Activated T-helper 9 cell treated with anti-CD3 and anti-CD28 coated beads, Interleukin-2, amount 50 U/mL, for 16 hours (primary cell): ENCODE data around the gene OR10AD1.

Experiments used
- DNase-seq: peaks from one replicate; pipeline ENCODE4 v3.0.0-alpha.2; 2020; ENCODE audit warnings: low read depth

Gene OR10AD1

DNA sequence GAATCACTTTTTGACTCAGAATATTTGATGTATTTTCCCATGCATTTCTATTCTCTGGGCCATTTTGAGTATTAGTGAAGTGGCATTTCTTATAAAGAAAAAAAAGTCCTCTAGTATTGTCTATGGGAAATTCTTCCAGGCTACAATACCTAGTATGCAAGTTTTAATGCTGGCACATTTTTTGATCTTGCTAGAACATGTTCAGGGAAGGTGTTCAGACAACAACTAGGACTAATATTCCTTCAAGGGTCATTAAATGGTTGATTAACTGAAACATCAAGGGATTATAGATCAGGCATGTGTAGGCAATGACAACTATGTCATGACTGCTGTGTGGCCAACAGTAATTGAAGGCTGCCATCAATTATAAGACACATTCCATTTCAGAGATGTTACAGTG, 12.0 kb downstream of the OR10AD1 start:
- DNase-seq: no peak

DNA sequence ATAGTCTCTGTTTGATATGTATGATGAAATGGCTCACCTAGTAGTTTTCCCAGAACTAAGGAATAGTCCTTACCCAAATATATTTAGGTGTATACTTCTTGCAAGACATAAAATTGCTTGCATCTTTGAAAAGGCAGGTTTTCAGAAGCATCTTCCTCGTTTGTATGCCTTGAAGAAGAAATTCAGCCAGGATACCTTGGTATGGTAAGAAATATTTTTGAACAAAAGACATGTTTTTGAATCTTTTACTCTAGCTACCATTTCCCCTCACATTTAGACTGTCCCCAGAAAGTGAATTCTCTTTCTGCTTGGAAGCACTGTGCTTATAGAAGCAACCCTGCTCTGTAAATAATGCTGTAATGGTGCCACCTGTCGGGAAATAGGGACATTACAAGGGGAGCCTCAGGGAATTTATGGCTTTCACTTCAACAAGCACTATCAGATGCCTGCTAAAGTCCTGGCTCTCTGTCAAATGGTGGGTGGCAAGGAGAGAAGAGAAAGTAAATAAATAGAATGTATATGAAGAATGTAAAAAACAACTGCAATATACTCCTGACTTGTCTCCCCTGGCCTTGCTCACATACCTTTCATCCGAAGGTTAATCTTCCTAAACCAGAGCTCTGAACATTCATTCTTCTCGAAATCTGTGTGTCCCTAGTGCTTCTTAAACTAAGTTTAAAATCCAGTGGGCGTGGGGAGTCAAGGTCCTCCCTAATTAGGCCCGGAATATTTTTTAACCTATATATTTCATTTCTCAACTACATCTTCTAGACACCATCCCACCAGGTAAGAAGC, 13.6 kb downstream of the OR10AD1 start:
- DNase-seq: peak; percentile 47

DNA sequence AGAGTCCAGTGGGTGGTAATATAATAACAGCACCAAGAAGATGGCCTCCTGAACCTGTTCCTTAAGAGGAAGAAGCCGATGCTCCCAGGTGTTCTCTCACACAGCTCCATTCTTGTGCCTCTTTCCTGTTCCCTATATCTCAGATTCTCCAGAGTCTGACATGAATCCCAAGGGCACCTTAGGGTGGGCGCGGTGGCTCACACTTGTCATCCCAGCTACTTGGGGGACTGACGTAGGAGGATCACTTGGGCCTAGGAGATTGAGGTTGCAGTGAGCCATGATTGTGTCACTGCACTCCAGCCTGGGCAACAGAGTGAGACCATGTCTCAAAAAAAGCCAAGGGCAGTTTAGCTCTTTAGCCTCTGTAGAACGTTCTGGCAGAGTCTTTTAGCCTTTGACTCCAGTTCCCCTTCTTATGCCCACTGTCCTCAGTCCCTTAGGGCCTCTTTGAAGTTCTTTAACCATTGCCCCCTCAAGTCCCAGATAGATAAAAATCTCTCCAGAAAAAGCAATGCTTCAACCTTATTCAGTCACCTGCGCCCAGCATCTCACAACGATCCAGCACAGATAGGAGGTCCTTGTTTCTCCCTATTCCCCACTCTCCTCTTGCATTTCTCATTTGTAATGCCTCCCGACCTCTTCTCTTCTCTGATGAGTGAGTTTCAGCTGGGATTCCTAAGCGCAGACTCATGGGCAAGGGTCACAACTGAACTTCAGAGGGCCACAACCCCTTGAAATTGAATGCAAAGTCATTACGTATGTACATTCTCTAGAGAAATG, 15.0 kb downstream of the OR10AD1 start:
- no peak for DNase-seq

DNA sequence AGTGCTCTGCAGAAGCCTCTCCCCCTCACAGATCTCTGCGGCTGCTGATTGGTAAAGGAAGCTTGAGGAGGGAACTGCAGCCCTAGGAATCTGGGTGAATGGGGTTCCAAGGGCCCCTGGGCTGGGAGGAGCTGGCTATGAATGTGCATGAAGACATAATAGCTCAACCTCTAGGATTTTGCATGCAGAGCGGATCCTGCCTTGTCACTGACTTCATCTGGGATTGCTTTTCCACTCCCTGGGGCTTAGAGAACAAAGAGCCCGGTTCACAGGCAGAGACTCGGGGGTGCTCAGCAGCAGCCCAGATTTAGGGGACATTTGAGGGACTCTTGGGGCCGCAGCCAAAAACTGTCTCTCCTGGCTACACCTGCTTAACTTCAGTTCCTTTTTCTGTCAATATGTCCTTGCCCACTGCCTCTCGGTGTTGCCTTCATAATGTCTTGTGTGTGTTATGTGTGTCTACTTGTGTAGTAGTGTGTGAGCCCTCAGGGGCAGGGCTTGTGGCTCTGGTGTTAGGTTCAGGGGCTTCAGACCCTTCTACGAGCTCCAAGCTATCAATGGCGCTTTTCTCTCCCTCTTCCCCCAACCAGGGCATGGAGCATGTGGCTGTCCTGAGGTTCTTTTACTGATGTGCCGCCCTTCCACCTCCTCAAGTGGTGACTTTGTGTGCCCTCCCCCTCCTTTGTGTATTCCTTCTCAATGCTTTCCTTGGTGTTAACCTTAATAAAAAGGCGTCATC, 17.7 kb downstream of the OR10AD1 start:
- DNase-seq: no peak

DNA sequence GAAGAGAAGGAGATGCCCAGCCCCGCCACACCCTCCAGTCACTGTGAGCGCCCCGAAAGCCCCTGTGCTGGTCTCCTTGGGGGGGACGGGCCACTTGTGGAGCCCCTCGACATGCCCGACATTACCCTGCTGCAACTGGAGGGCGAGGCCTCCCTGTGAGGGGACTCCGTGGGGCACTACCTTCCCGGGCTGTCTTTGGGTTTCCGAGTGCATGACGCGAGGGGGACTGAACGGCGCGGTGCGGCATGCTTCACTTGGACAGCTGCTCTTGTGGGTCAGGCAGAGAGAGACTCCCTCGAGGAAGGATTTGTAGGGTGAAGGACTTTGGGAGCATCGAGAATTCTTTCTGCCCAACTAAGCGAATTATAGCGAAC, 18.6 kb downstream of the OR10AD1 start:
- DNase-seq: no peak

DNA sequence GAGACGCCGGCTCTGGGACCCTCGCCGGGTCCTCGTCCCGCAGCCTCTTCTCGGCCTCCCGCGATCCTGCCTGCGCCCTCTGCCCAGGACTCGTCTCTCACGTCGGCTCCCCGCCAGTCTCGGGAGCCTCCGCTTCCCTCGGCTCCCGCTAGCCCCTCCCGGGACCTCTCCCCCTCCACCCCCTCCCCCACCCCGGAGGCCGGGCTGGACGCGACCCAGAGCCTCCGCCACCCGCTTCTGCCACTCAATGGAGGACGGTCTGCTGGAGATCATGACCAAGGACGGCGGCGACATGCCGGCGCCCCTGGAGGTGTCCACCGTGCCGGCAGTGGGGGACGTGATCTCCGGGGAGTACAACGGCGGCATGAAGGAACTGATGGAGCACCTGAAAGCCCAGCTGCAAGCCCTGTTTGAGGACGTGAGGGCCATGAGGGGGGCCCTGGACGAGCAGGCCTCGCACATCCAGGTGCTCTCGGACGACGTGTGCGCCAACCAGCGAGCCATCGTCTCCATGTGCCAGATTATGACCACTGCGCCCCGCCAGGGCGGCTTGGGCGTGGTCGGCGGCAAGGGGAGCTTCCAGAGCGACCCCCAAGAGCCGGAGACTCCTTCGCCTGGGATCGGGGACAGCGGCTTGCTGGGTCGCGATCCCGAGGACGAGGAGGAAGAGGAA, 19.1 kb downstream of the OR10AD1 start:
- DNase-seq: peak; percentile 14

DNA sequence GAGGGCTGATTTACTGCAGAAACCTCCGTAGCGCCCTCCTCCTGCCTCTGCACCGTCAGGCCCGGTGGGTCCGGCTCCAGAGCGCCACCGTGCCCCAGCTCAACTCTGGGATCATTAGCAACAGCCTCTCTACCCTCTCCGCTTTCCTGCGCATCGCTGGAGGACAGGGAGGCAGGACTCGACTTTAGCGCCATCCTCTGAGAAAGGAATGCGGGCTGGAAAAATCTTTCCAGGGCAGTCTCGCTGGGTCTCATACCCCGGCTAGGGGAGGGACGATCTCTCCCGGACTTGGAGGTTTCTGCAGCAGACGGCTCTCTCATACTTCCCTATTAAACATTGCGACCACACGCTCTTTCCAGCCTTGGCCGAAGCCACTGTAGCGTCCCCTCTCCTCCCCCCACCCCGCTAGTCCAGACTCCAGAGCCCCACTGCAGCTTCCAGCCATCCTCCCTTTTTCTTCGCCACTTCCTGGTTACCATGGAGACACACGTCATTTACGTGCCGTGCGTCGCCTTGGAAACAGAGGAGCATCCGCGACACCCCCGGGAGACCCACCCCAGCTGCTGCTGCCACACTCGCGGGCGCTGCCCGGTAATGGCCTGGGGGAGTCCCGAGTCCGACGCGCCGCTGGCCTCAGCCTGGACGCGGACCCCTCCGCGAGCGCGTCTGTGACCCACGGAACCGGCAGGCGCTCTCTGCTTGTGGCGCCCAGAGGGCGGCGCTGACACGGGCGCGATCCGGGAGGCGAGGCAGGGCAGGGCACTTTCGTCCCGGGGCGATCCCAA, 19.8 kb downstream of the OR10AD1 start, which contains the start of gene CCDC184:
TSS of gene CCDC184 (plus strand) at position 554 of the 785 bp plus-strand sequence. CDS start 479 bp downstream, outside the sequence.
- peak; percentile 59 for DNase-seq

DNA sequence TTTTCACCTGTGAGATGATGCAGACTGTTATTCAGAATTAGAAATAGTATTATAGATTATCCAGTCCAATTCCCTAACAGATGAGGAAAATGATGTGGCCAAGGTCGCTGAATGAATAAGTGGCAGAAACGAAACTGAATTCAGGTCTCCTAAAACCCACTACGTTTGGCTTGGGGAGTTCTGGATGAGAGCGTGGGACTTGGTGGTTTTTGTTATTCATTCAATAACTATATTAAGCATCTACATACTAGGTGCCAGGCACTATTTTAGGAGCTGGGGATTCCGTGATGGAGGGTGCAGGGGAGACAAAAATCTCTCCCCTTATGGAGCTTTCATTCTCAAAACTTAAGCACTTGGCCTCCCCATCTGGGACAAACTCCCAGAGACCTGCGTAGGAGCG, 20.5 kb downstream of the OR10AD1 start:
- DNase-seq: no peak

DNA sequence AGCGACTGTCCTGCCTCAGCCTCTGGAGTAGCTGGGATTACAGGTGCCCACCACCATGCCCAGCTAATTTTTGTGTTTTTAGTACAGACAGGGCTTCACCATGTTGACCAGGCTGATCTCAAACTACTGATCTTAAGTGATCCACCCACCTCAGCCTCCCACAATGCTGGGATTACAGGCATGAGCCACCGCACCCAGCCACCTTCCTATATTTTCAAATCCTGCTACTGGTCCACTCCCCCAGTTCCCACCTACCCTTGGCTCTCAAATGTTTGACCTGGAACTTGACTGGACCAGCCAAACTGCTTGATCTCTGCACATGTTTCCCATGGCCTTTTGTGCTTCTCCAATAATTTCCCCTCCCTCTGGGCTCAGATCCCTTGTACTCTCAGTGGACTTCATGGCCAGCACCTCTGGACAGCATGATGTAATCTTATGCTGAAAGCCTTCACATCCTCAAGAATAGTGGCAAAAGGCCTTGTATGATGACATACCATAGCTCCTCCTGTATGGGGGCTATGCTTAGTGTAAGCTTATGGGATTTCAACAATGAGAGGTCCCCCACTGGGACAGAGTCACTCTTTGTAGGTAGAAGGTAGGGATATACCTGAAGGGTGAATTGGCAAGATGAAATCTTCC, 22.1 kb downstream of the OR10AD1 start:
- DNase-seq: no peak

DNA sequence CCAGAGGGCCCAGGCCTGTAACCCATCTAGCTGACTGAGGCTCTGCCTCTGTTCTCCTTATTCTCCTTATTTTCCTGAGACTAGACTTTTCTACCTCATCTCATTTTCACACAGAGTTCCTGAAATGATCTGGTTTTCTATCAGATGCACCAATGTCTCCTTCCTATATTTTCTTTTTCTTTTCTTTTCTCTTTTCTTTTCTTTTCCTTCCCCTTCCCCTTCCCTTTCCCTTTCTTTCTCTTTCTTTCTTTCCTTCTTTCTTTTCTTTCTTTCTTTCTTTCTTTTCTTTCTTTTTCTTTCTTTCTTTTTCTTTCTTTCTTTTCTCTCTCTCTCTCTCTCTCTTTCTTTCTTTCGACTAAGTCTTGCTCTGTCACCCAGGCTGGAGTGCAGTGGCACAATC, 22.7 kb downstream of the OR10AD1 start:
- no peak for DNase-seq

DNA sequence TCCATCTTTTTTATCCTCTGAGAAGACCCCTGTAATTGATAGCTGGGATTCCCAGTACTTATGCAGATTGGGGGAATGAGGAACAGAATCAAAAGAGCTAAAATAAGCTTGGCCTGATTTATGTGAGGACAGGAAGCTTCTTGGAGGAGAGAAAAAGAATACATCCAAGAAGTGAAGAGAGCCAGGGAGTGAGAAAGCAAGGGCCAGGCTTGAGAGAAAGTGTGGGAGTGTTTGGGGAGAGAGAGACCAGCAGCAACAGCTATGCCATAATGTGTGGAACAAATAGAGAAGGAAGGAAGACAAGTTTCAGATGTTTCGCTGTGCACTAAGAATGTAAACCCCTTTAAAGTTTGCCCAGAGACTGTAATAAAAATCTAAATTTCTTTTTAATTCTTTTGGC, 23.6 kb downstream of the OR10AD1 start:
- no peak for DNase-seq

DNA sequence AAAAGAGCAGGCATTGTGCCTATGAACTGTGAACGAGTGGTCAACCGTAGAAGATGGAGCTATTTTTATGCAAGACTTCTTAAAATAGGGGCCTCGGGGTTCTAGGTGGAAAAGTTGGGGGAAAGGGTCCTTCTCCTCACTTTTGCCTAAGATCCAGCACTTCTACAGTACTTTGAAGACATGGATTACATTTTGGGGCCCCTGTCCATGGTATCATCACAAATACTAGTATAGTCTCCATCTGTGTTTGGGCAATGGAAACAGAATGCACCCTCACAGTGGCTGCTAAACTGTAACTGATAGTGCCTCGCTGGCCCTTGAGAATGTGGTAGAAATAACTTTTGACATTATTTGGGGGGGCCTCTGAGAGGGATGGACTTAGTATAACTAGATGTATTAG, 25.1 kb downstream of the OR10AD1 start:
- no peak for DNase-seq

DNA sequence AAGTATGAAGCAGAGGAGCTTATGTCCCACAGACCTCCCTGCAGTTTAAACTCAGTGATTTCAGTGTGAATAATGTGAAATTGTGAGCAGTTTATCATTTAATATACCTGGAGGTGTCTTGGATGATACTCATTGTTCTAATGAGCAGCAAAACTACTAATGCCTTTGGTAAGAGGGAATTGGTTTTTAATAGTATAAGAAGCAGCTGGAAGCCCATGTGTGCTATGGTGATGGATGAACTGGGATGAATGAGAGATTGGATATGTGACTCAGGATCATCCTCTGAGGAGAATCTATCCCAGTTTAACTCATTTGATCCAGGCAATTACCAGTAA, 26.7 kb downstream of the OR10AD1 start:
- no peak for DNase-seq

DNA sequence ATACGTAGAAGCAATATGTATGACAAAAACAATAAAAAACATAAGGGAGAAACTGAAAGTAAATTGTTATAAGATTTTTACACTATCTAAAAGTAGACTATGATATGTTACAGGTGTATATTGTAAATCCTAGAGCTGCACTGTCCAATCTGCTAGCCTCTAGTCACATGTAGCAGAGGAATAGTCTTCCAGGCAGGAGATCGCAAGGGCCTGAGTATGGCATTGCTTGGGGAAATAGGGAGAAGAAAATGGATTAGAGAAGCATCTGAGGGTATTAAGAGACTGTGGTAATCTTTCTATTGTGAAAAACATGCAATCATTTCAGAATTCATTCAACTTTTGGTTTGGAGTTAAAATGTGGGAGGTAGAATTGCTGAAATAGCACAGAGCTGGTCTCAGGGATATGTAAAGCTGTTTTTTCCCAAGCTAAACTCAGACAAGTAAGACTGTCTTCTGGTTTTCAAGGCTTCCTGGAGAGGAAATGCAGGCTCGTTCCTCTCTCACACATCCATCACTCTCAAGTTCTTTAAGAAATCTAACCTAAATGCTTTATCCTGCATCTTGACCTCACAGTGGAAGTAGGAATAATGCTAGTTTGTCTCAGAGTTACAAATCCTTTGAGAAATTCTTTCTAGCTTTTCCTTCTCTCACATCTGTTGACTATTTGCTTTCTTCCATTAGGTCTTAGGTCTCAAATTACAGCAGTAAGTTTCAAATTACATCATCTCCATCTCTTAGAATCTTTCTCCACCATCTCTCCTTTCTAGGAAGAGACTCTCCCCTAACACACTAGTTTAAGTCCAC, 27.3 kb downstream of the OR10AD1 start:
- DNase-seq: no peak

DNA sequence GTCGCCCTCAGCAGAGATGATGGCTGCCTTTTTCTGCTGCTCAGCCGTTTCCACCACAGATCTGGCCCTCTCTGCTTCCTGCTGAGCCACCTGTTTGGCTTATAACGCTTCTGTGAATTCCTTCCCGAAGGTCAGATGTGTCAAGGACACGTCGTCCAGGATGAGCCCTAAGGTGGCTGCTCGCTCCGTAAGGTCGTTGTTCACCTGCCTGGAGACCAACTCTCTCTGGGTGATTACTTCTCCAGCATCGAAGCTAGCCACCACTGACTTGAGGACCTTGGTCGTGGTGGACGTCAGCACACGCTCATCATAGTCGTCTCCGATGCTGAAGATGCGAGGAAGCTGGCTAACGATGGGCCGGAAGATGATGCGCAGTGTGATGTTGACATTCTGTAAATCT, 34.1 kb downstream of the OR10AD1 start:
- DNase-seq: no peak

DNA sequence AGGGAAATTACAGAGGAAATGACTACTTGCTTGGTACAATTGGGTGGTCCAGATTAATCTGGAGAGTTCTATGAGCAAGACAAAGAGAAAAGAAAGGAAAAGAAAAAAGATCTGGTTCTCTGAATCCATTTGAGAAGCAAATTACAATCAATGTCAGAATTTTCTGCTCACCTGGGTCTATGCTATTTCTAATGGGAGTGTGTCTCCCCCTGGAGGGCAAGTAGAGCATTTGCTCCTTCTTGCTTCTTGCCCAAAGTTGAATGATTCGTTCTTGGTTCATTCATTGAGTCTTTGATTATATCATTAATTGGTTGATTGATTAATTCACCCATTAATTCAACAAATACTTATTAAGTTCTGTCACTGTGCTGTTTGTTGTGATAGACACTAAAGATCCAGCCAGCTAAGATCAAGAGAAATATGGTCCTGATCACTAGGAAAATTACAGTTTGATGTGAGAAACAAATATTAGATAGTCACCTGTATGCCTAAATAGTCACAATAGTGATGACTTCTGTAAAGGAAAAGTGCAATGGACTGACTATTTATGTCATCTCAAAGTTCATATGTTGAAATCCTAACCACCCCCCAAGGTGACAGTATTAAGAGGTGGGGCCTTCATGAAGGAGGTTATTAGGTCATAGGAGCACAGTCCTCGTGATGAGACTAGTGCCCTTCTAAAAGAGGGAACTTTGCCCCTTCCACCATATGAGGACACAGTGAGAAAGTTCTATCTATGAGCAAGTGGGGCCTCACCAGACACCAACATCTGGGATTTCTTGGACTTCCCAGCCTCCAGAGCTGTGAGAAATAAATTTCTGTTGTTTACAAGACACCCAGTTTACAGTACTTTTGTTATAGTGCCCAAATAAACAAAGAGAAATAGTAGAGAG, 37.8 kb downstream of the OR10AD1 start:
- peak; percentile 12 for DNase-seq

DNA sequence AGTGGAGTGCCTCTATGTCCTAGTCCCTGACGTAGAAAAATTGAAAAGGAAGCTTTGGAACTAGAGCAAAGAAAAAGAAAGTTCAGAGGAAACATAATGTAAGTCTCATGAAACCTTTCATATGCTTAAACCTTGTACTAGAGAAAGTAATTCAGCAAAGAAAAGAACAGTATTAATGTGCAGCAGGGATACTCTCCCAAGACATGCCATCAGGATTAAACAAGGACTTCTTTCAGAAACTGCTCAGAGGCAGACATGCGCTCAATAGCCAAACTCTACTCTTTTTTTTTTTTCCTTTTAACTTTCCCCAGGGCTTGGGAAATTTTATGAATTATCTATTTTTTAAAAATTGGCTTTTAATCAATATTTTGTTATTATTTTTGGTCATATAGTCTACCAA, 38.6 kb downstream of the OR10AD1 start:
- DNase-seq: no peak

DNA sequence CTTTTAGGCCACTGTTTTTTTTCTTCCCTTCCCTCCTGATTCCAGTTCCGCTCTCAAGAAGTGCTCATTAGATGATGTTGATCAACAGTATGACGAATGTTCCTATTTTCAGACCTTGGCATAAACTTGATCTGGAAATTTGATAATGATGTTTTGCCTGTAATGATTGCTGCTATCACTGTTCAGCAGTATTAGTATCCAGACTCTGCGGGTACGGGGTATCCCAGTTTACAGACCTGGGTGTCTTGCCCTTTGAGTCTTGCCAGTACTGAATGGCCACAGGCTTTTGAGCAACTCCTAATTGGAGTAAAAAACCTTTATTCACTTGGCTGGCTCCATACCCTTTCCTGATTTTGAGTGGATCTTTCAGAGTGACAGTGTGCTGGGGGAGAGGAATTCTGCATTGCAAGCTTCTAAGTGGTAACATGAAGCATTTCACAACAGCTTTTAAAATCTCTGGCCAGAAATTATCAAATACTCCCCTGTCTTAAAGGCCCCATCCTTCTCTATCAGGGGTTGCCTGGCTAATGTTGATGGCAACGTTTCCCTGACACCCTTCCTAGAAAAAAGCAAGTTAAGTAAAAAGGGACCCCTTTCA, 39.8 kb downstream of the OR10AD1 start:
- no peak for DNase-seq

DNA sequence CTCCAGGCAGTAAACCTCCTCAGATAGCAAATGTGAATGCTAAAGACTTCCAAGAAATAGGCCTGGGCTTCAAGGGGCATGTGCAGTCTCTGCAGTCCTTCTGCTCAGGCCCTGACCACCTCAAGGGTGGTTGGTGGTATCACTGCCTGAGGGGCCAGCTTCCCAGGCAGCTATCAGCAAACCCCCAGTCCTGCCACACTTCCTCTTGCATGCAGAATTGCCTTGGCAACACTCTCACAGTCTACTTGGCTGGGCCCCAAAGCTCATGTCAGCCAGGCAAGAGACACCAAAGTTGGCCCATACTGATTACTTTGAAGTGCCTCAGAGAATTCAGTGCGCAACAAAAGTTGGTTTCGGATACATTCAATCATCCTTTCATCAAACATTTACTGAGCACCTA, 42.3 kb downstream of the OR10AD1 start:
- no peak for DNase-seq
